Fibroblast of villous mesenchyme (primary cell): ENCODE measurements around the gene CST1. TPM values are rescaled to one million over a fixed set of nuclear protein-coding genes. Genes with fewer than 3 reads are reported as not detected.
A peak's percentile ranks its signal among the peaks of the same experiment; 100 is the strongest.
"Not testable (repeated sequence)": the region's sequence is repeated elsewhere in the genome, so short reads cannot be mapped to it uniquely, and the experiment has no call there.

Source experiments
- DNase-seq: peaks from one replicate; pipeline ENCODE4 v3.0.0-alpha.2; 2010; ENCODE audit warnings: low read depth
- H3K4me3 ChIP-seq: 2 replicates; pipeline ENCODE4 v1.5.1; 2011; ENCODE audit warnings: low read depth, mild to moderate bottlenecking, low read length
- total RNA-seq: library from RNA; depleted of rRNA; stranded (reverse); fragments of >200 nt; gene quantifications from 2 replicates; pipeline ENCODE4 v1.2.3, GENCODE V29; 2012
- TF ChIP-seq, protein P1 (sequence below): IDR thresholded peaks from 2 replicates; pipeline ENCODE4 v1.5.1; 2012; ENCODE audit warnings: low read depth, mild to moderate bottlenecking, low read length; ENCODE audit not compliant: insufficient read depth

Gene CST1
- total RNA-seq, 1 donor, result 3.9 TPM

GRCh38 chr20:23746321-23746720, 4.4 kb downstream of the CST1 start:
- H3K4me3 ChIP-seq, result no peak overlapping the region
- DNase-seq, result no peak
- TF ChIP-seq, protein P1, sequence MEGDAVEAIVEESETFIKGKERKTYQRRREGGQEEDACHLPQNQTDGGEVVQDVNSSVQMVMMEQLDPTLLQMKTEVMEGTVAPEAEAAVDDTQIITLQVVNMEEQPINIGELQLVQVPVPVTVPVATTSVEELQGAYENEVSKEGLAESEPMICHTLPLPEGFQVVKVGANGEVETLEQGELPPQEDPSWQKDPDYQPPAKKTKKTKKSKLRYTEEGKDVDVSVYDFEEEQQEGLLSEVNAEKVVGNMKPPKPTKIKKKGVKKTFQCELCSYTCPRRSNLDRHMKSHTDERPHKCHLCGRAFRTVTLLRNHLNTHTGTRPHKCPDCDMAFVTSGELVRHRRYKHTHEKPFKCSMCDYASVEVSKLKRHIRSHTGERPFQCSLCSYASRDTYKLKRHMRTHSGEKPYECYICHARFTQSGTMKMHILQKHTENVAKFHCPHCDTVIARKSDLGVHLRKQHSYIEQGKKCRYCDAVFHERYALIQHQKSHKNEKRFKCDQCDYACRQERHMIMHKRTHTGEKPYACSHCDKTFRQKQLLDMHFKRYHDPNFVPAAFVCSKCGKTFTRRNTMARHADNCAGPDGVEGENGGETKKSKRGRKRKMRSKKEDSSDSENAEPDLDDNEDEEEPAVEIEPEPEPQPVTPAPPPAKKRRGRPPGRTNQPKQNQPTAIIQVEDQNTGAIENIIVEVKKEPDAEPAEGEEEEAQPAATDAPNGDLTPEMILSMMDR, result no peak

DNA sequence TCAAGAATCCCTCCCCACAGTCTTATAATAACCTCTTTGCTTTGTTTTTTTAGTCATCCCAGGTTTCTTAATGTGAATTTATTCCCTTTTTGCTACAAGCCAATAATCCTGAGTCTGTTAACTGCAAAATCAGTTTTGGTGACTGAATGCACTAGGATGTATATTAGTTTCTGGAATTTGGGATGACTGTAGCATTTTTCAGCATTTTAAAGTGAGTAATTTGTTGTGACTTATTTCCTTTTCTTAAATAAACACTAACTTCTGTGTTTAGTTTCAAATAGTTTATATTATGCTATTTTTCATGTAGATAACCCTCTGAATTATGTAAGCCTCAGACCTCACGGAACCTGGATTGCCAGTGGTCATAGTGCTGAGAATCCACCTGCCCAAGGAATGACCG, 5.5 kb downstream of the CST1 start:
- no peak overlapping the region for H3K4me3 ChIP-seq
- TF ChIP-seq, protein P1, result no peak
- peak; percentile 3 for DNase-seq

- H3K4me3 ChIP-seq, result no peak overlapping the region
- peak; percentile 33 for DNase-seq
- TF ChIP-seq, protein P1, result no peak
Observed at GRCh38 chr20:23744817-23745216, 5.9 kb downstream of the CST1 start.

DNA sequence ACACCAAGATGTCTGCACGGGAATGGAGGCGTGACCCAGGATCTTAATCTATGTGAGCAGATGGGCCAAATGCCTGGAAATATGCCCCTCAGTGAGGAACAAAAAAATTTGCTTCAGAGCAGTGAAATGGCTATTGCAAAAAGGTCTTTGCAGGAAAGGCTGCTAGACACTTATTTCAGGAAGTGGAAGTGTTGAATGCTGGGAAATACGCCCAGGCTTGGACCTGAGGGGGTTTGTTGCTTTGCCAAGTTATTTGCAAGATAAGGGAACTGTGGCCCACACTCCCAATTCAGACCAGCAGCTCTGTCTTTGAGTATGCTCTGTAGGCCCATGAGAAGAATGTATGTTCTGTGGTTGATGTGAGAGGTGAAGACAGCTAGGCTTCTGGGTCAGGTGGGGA, 15.3 kb downstream of the CST1 start:
- not testable (repeated sequence) for DNase-seq, H3K4me3 ChIP-seq

DNA sequence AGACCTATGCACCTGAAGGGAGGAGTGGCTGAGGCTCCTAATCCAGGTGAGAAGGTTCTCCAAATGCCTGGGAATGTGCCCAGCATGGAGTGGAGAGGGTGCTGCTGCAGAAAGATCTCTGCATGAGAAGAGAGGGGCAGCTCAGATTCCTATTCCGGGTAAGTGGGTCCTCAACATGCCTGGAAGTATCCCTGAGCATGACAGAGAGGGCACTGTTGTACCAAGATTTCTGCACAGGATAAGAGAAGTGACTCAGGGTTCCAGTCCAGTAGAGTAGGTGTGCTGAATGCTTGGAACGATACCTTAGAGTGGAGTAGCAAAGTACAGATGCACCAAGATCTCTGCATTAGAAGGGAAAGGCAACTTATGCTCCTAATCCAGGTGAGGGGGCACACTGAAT, 15.8 kb downstream of the CST1 start:
- H3K4me3 ChIP-seq, DNase-seq: not testable (repeated sequence)

DNA sequence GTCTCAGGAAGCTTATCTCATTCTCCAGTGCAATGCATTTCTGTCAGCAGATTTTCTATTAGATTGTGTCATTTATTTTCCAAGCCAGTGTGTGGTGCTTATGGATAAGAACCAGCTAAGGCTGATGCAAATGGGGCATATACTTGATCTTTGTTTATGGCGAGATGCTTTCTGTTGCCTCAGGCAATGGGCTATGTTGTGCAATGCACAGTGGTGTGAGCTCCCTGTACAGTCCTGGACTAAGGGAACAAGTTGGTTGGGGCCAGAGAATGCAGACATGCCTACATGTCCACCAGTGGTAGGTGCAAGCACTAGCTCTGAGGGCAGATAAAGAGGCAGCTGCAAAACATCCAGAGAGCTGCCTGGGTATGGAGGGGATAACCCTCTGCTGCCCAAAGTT, 16.3 kb downstream of the CST1 start:
- peak; percentile 1 for DNase-seq
- H3K4me3 ChIP-seq, result not testable (repeated sequence)

GRCh38 chr20:23727016-23727415, 23.7 kb downstream of the CST1 start:
- TF ChIP-seq, protein P1, result no peak

DNA sequence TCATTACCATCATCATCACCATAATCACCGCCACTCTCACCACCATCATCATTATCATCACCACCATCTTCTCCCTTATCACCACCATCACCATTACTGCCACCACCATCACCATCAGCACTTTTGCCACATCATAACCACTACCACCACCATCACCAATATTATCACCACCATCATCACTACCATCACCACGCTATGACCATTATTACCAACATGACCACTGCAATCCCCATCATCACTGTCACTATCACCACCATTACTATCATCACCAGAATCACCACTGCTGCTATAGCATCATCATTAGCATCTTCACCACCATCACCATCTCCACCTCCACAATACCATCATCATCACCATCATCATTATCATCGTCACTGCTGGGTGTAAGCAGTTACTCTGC, 25.6 kb downstream of the CST1 start:
- no peak overlapping the region for H3K4me3 ChIP-seq
- DNase-seq, result no peak
- TF ChIP-seq, protein P1, result no peak

More at GRCh38 chr20:23727016-23727415, 23.7 kb downstream of the CST1 start:
- no peak for DNase-seq
- no peak overlapping the region for H3K4me3 ChIP-seq
